Neuronal stem cell (in vitro differentiated cells): ENCODE results near the gene PALMD.

Experiments used
- DNase-seq: peaks from one replicate; pipeline ENCODE4 v3.0.0-alpha.2; 2013; ENCODE audit warnings: low spot score
- H2AFZ ChIP-seq: one replicate; pipeline ENCODE4 v1.6.1; 2013; ENCODE audit warnings: mild to moderate bottlenecking, low read length, inconsistent platforms
- H2AK5ac ChIP-seq: 2 replicates; pipeline ENCODE4 v1.6.1; 2013; ENCODE audit warnings: low read depth, mild to moderate bottlenecking, inconsistent platforms, low read length, moderate library complexity, mixed read lengths
- H2BK120ac ChIP-seq: 2 replicates; pipeline ENCODE4 v1.6.1; 2013; ENCODE audit warnings: low read depth, mild to moderate bottlenecking, inconsistent platforms, low read length, moderate library complexity, mixed read lengths
- H2BK12ac ChIP-seq: one replicate; pipeline ENCODE4 v1.6.1; 2013; ENCODE audit warnings: low read length, inconsistent platforms
- H2BK15ac ChIP-seq: 2 replicates; pipeline ENCODE4 v1.6.1; 2013; ENCODE audit warnings: mild to moderate bottlenecking, low read length, inconsistent platforms, mixed read lengths
- H2BK5ac ChIP-seq: one replicate; pipeline ENCODE4 v1.6.1; 2013; ENCODE audit warnings: inconsistent platforms, mild to moderate bottlenecking, low read length, moderate library complexity
- H3K14ac ChIP-seq: one replicate; pipeline ENCODE4 v1.6.1; 2013; ENCODE audit warnings: low read length, inconsistent platforms
- H3K18ac ChIP-seq: 2 replicates; pipeline ENCODE4 v1.6.1; 2013; ENCODE audit warnings: low read length, inconsistent platforms
- H3K23ac ChIP-seq: 2 replicates; pipeline ENCODE4 v1.6.1; 2013; ENCODE audit warnings: low read depth, mild to moderate bottlenecking, mixed read lengths, low read length, inconsistent platforms; ENCODE audit not compliant: poor library complexity
- H3K27ac ChIP-seq: replicated peaks from 3 replicates; pipeline ENCODE4 v1.5.1; 2013; ENCODE audit warnings: low read length, inconsistent platforms
- H3K27me3 ChIP-seq, 3 experiments: 2 replicates each; pipeline ENCODE4 v1.6.1; 2013; ENCODE audit warnings: low read length in 3 of 3, mild to moderate bottlenecking in 2 of 3, inconsistent platforms in 1 of 3, low read depth in 1 of 3, mixed read lengths in 1 of 3, moderate library complexity in 1 of 3; ENCODE audit not compliant: control insufficient read depth in 3 of 3, insufficient read depth in 3 of 3
- H3K36me3 ChIP-seq, 2 donors: replicated peaks in 1 of 2; 2 replicates each; pipeline ENCODE4 v1.6.1; 2013; ENCODE audit warnings: low read length in 2 of 2; ENCODE audit not compliant: control insufficient read depth in 2 of 2, insufficient read depth in 2 of 2
- H3K4ac ChIP-seq: 2 replicates; pipeline ENCODE4 v1.6.1; 2013; ENCODE audit warnings: inconsistent platforms, mild to moderate bottlenecking, low read length, moderate library complexity
- H3K4me1 ChIP-seq, 2 donors: 1 replicate in 1 of 2; 2 replicates in 1 of 2; pipeline ENCODE4 v1.6.1; 2013; ENCODE audit warnings: low read length in 2 of 2, low read depth in 1 of 2; ENCODE audit not compliant: control insufficient read depth in 2 of 2, insufficient read depth in 1 of 2
- H3K4me2 ChIP-seq: one replicate; pipeline ENCODE4 v1.6.1; 2013; ENCODE audit warnings: mild to moderate bottlenecking, low read length, inconsistent platforms; ENCODE audit not compliant: insufficient read depth, poor library complexity, severe bottlenecking
- H3K4me3 ChIP-seq, 2 donors: 2 replicates each; pipeline ENCODE4 v1.5.1; 2013; ENCODE audit warnings: low read length in 2 of 2, mild to moderate bottlenecking in 2 of 2, inconsistent platforms in 1 of 2, moderate library complexity in 1 of 2
- H3K79me1 ChIP-seq: one replicate; pipeline ENCODE4 v1.6.1; 2013; ENCODE audit warnings: low read depth, mild to moderate bottlenecking, inconsistent platforms, low read length, moderate library complexity
- H3K9ac ChIP-seq: one replicate; pipeline ENCODE4 v1.6.1; 2013; ENCODE audit warnings: mild to moderate bottlenecking, low read depth, low read length, inconsistent platforms; ENCODE audit not compliant: poor library complexity
- H3K9me3 ChIP-seq, 2 donors: replicated peaks in 1 of 2; 2 replicates each; pipeline versions ENCODE3 to v1.6.1; 2013; ENCODE audit warnings: low read length in 2 of 2, mild to moderate bottlenecking in 2 of 2, inconsistent platforms in 1 of 2, low read depth in 1 of 2, mixed read lengths in 1 of 2, moderate library complexity in 1 of 2; ENCODE audit not compliant: control insufficient read depth in 2 of 2, insufficient read depth in 1 of 2
- H4K8ac ChIP-seq: one replicate; pipeline ENCODE4 v1.6.1; 2013; ENCODE audit warnings: low read depth, mild to moderate bottlenecking, inconsistent platforms, low read length, moderate library complexity
- H4K91ac ChIP-seq: one replicate; pipeline ENCODE4 v1.6.1; 2013; ENCODE audit warnings: low read length, low read depth, mild to moderate bottlenecking, inconsistent platforms; ENCODE audit not compliant: poor library complexity
- WGBS, 2 donors: extraction: QIAGEN DNeasy Blood & Tissue Kit; methylation state at CpG; one replicate each; pipeline ENCODE4 v1.1.7; 2013; ENCODE audit warnings: missing lambda C conversion rate in 2 of 2, mixed read lengths in 1 of 2; ENCODE audit not compliant: insufficient read length in 2 of 2, insufficient replicate concordance in 1 of 2; ENCODE audit errors: extremely low coverage in 2 of 2; 5-methylcytosine and 5-hydroxymethylcytosine counted together

Gene PALMD

GRCh38 chr1:99642053-99642452 lies 3.9 kb upstream of the PALMD start:
- H3K23ac ChIP-seq = no peak overlapping the region
- no peak overlapping the region for H2BK5ac ChIP-seq
- no peak for DNase-seq
- H3K14ac ChIP-seq = no peak overlapping the region
- H3K4me1 ChIP-seq = peaks cover 11 to 21% of the 10 kb centered on the region in 2 donors
- no peaks in the 10 kb centered on the region for H3K79me1 ChIP-seq
- no CpG with 5 or more reads among the region's 7 CpGs for WGBS, 2 donors
- H3K9me3 ChIP-seq = no peaks in the 10 kb centered on the region
- no peaks in the 10 kb centered on the region for H3K27me3 ChIP-seq
- H4K8ac ChIP-seq = no peak overlapping the region
- H3K4ac ChIP-seq = no peak overlapping the region
- H3K18ac ChIP-seq = no peak overlapping the region
- no peak overlapping the region for H2AFZ ChIP-seq
- no peak overlapping the region for H3K27ac ChIP-seq
- no peak overlapping the region for H3K4me2 ChIP-seq
- H3K9ac ChIP-seq = no peak overlapping the region
- no peak overlapping the region for H3K4me3 ChIP-seq
- no peaks in the 10 kb centered on the region for H3K36me3 ChIP-seq
- H2AK5ac ChIP-seq = no peak overlapping the region
- no peak overlapping the region for H4K91ac ChIP-seq
- no peak overlapping the region for H2BK120ac ChIP-seq
- no peak overlapping the region for H2BK12ac ChIP-seq
- no peak overlapping the region for H2BK15ac ChIP-seq

- no peak overlapping the region for H3K4me2 ChIP-seq
- H3K4me3 ChIP-seq = no peak overlapping the region
- no peak overlapping the region for H3K18ac ChIP-seq
- no peak overlapping the region for H2BK12ac ChIP-seq
- no peak overlapping the region for H2AK5ac ChIP-seq
- peaks cover 11 to 31% of the 10 kb centered on the region in 2 donors for H3K4me1 ChIP-seq
- H4K8ac ChIP-seq = no peak overlapping the region
- no peak overlapping the region for H2BK5ac ChIP-seq
- no peak overlapping the region for H2BK15ac ChIP-seq
- H3K4ac ChIP-seq = no peak overlapping the region
- no peak overlapping the region for H3K23ac ChIP-seq
- H3K27ac ChIP-seq = no peak overlapping the region
- no peak overlapping the region for H3K9ac ChIP-seq
- H3K79me1 ChIP-seq = no peaks in the 10 kb centered on the region
- H4K91ac ChIP-seq = no peak overlapping the region
- no CpG with 5 or more reads among the region's 1 CpG for WGBS, 2 donors
- H3K14ac ChIP-seq = no peak overlapping the region
- no peak overlapping the region for H2AFZ ChIP-seq
- H3K9me3 ChIP-seq = no peaks in the 10 kb centered on the region
- no peaks in the 10 kb centered on the region for H3K36me3 ChIP-seq
- DNase-seq = no peak
- H2BK120ac ChIP-seq = no peak overlapping the region
- no peaks in the 10 kb centered on the region for H3K27me3 ChIP-seq
Observed at GRCh38 chr1:99643021-99643779, 2.7 kb upstream of the PALMD start.

- no peak overlapping the region for H3K14ac ChIP-seq
- no peaks in the 10 kb centered on the region for H3K27me3 ChIP-seq
- H3K4me3 ChIP-seq = no peak overlapping the region
- no peak overlapping the region for H3K9ac ChIP-seq
- no peak for DNase-seq
- H3K4me2 ChIP-seq = no peak overlapping the region
- H2BK120ac ChIP-seq = no peak overlapping the region
- no peak overlapping the region for H3K23ac ChIP-seq
- H2AK5ac ChIP-seq = no peak overlapping the region
- no peak overlapping the region for H2BK12ac ChIP-seq
- H2BK5ac ChIP-seq = no peak overlapping the region
- H3K27ac ChIP-seq = no peak overlapping the region
- H3K4me1 ChIP-seq = peaks cover 10 to 25% of the 10 kb centered on the region in 2 donors
- H3K9me3 ChIP-seq = no peaks in the 10 kb centered on the region
- H4K91ac ChIP-seq = no peak overlapping the region
- H3K79me1 ChIP-seq = no peaks in the 10 kb centered on the region
- H4K8ac ChIP-seq = no peak overlapping the region
- H2BK15ac ChIP-seq = no peak overlapping the region
- no peak overlapping the region for H2AFZ ChIP-seq
- H3K4ac ChIP-seq = no peak overlapping the region
- no peaks in the 10 kb centered on the region for H3K36me3 ChIP-seq
- no CpG with 5 or more reads among the region's 2 CpGs for WGBS, 2 donors
- H3K18ac ChIP-seq = peak overlapping the region; percentile 30
Observed at GRCh38 chr1:99644279-99645004, 1.5 kb upstream of the PALMD start.

GRCh38 chr1:99645203-99645602 lies 710 bp upstream of the PALMD start:
- Histone ChIP-seq H3K4ac (no peak overlapping the region), H3K36me3 (no peaks in the 10 kb centered on the region), H3K79me1 (no peaks in the 10 kb centered on the region), H2BK120ac (no peak overlapping the region), H3K27me3 (no peaks in the 10 kb centered on the region), H2BK12ac (no peak overlapping the region), H4K91ac (no peak overlapping the region), H3K9me3 (no peaks in the 10 kb centered on the region), H3K18ac (no peak overlapping the region), H4K8ac (no peak overlapping the region), H3K23ac (no peak overlapping the region), H2AFZ (peak overlapping the region; percentile 79), H2BK15ac (no peak overlapping the region), H2AK5ac (no peak overlapping the region), H3K9ac (no peak overlapping the region), H3K4me1 (peaks cover 10 to 25% of the 10 kb centered on the region in 2 donors), H3K4me2 (no peak overlapping the region), H3K27ac (no peak overlapping the region), H2BK5ac (no peak overlapping the region), H3K4me3 (peak overlapping the region in 1 of 2 donors; percentile 52), H3K14ac (no peak overlapping the region)
- WGBS, 2 donors = no CpG with 5 or more reads among the region's 5 CpGs
- no peak for DNase-seq
